K562 (cell line): ENCODE measurements around the gene ZBTB24. TPM values are rescaled to one million over a fixed set of nuclear protein-coding genes. Genes with fewer than 3 reads are reported as not detected.
A peak's percentile ranks its signal among the peaks of the same experiment; 100 is the strongest.

Source experiments
- ATAC-seq: fragments of 200-7000 bp; cut with Tn5 transposase; 3 replicates; pipeline ENCODE4 v1.9.1; 2020; ENCODE audit warnings: moderate library complexity
- BruUV-seq: library from RNA; stranded (reverse); fragments of 400-500 nt; replicated peaks from 2 replicates; lab custom pipeline; 2021; lab: Mats Ljungman, UMichigan
- CTCF ChIA-PET: fragments of 300-600 bp; formaldehyde crosslinking; extraction: SDS; loops from one replicate; lab custom pipeline; 2021; ENCODE audit warnings: low intra/inter-chr PET ratio; lab: Yijun Ruan, JAX
- POLR2A ChIA-PET: fragments of 300-600, 350-650 bp; sonication (Branson Sonifier 250); formaldehyde crosslinking; extraction: SDS; loops from one replicate; lab custom pipeline; 2021; ENCODE audit warnings: antibody characterized with exemption, inconsistent platforms; lab: Yijun Ruan, JAX
- DNase-seq, 4 experiments: peaks; one replicate each; pipeline versions ENCODE4 v3.0.0 to v3.0.0-alpha.2; 2011 to 2018; ENCODE audit warnings: low spot score in 3 of 4, mixed read lengths in 3 of 4; ENCODE audit errors: extremely low read depth in 1 of 4
- FAIRE-seq: peaks from 2 replicates; lab custom pipeline; 2011; peaks lifted over from hg19 to GRCh38; lab: Jason Lieb, UNC
- H2AFZ ChIP-seq: 2 replicates; pipeline ENCODE4 v1.6.0; 2011; ENCODE audit warnings: low read depth, low read length, control low read depth, inconsistent platforms
- H3K27ac ChIP-seq: fragments of 200-600 bp; 3 replicates; pipeline ENCODE4 v1.8.0; 2011; ENCODE audit warnings: low read depth, mild to moderate bottlenecking, control low read depth, inconsistent platforms, low read length, moderate library complexity, mixed read lengths; ENCODE audit errors: extremely low read depth
- H3K27me3 ChIP-seq, 2 experiments: fragments of 300-600 bp in 1 of 2; 2 replicates in 1 of 2; 3 replicates in 1 of 2; pipeline versions ENCODE4 v1.6.0 to v1.8.0; 2011; ENCODE audit warnings: inconsistent platforms in 2 of 2, low read length in 2 of 2, mild to moderate bottlenecking in 1 of 2, mixed read lengths in 1 of 2, moderate library complexity in 1 of 2; ENCODE audit not compliant: control insufficient read depth in 2 of 2, insufficient read depth in 2 of 2
- H3K36me3 ChIP-seq: fragments of 300-600 bp; 3 replicates; pipeline ENCODE4 v1.8.0; 2011; ENCODE audit warnings: mild to moderate bottlenecking, low read length, inconsistent platforms; ENCODE audit not compliant: control insufficient read depth, insufficient read depth
- H3K4me1 ChIP-seq, 2 experiments: fragments of 200-600 bp in 1 of 2; replicated peaks in 1 of 2; 2 replicates in 1 of 2; 3 replicates in 1 of 2; pipeline versions ENCODE4 v1.5.1 to v1.8.0; 2011; ENCODE audit warnings: inconsistent platforms in 2 of 2, low read length in 2 of 2, mild to moderate bottlenecking in 1 of 2, mixed read lengths in 1 of 2, moderate library complexity in 1 of 2; ENCODE audit not compliant: control insufficient read depth in 2 of 2, insufficient read depth in 2 of 2
- H3K4me2 ChIP-seq: 2 replicates; pipeline ENCODE4 v1.6.1; 2011; ENCODE audit warnings: low read length, control low read depth, inconsistent platforms, mixed read lengths; ENCODE audit not compliant: insufficient read depth
- H3K4me3 ChIP-seq: fragments of 200-600 bp; sonication (generic), shearing (Covaris generic); 2 replicates; pipeline ENCODE4 v1.5.1; 2016; ENCODE audit warnings: control low read depth, inconsistent platforms
- H3K79me2 ChIP-seq: fragments of 200-600 bp; 3 replicates; pipeline ENCODE4 v1.8.0; 2011; ENCODE audit warnings: low read length, inconsistent platforms; ENCODE audit not compliant: control insufficient read depth, insufficient read depth
- H3K9ac ChIP-seq, 2 experiments: 2 replicates each; pipeline versions ENCODE4 v1.6.0 to v1.6.1; 2011; ENCODE audit warnings: low read depth in 2 of 2, low read length in 2 of 2, control low read depth in 1 of 2, inconsistent platforms in 1 of 2, mild to moderate bottlenecking in 1 of 2, mixed read lengths in 1 of 2; ENCODE audit not compliant: insufficient read depth in 1 of 2
- H3K9me1 ChIP-seq: one replicate; pipeline ENCODE4 v1.6.0; 2011; ENCODE audit warnings: inconsistent platforms, mild to moderate bottlenecking, low read length, moderate library complexity; ENCODE audit not compliant: control insufficient read depth, insufficient read depth
- H3K9me3 ChIP-seq: replicated peaks from 2 replicates; pipeline ENCODE4 v1.5.1; 2011; ENCODE audit warnings: low read depth, low read length, inconsistent platforms; ENCODE audit not compliant: control insufficient read depth, insufficient read depth
- H4K20me1 ChIP-seq: replicated peaks from 2 replicates; pipeline ENCODE4 v1.6.1; 2011; ENCODE audit warnings: low read length, inconsistent platforms, mixed read lengths; ENCODE audit not compliant: control insufficient read depth, insufficient read depth
- CBX2 ChIP-seq: fragments of 200-600 bp; sonication (generic); IDR thresholded peaks from one replicate; pipeline ENCODE4 v1.6.1; 2012; ENCODE audit warnings: mild to moderate bottlenecking, low read length, inconsistent platforms; ENCODE audit not compliant: insufficient read depth, poor library complexity, severe bottlenecking
- EZH2 ChIP-seq: IDR thresholded peaks from 2 replicates; pipeline ENCODE4 v1.6.1; 2012; ENCODE audit warnings: low read depth, mild to moderate bottlenecking, inconsistent platforms, low read length, borderline replicate concordance
- GTF2E2 ChIP-seq: fragments of 200-800 bp; sonication (Bioruptor generic); IDR thresholded peaks from 2 replicates; pipeline ENCODE4 v1.6.1; 2016; ENCODE audit warnings: missing genetic modification characterization, missing compliant biosample characterization
- MCM5 ChIP-seq: fragments of 450-650 bp; IDR thresholded peaks from 2 replicates; pipeline ENCODE4 v1.6.1; 2016; ENCODE audit warnings: low read depth
- POLR3G ChIP-seq: IDR thresholded peaks from 2 replicates; pipeline ENCODE4 v1.6.1; 2011; ENCODE audit not compliant: insufficient read length, insufficient replicate concordance; ENCODE audit errors: extremely low read depth
- RBM17 ChIP-seq: fragments of 200-400 bp; formaldehyde crosslinking; IDR thresholded peaks from 2 replicates; pipeline ENCODE4 v1.6.1; 2017; ENCODE audit warnings: low read depth, mild to moderate bottlenecking, low read length, borderline replicate concordance
- SMAD2 ChIP-seq: fragments of 150-350 bp; IDR thresholded peaks from 2 replicates; pipeline ENCODE4 v1.6.1; 2014; ENCODE audit warnings: low read depth, mild to moderate bottlenecking, low read length
- SMARCC2 ChIP-seq: fragments of 450-650 bp; IDR thresholded peaks from 2 replicates; pipeline ENCODE4 v1.6.1; 2017; ENCODE audit warnings: antibody characterized with exemption, moderate library complexity, mild to moderate bottlenecking, low read depth
- SP2 ChIP-seq: IDR thresholded peaks from 2 replicates; pipeline ENCODE4 v1.6.1; 2011; ENCODE audit warnings: mild to moderate bottlenecking, low read depth, low read length, moderate library complexity; ENCODE audit not compliant: poor library complexity, severe bottlenecking; ENCODE audit errors: extremely low read depth
- STAT5B ChIP-seq: fragments of 250-450 bp; sonication (Bioruptor Pico); IDR thresholded peaks from 2 replicates; pipeline ENCODE4 v1.8.0; 2021; ENCODE audit warnings: mild to moderate bottlenecking, inconsistent platforms
- USF1 ChIP-seq: sonication (generic); formaldehyde crosslinking; IDR thresholded peaks from 2 replicates; pipeline ENCODE4 v1.9.0; 2022; ENCODE audit warnings: mild to moderate bottlenecking, missing genetic modification reagents
- ZBTB2 ChIP-seq: fragments of 450-650 bp; IDR thresholded peaks from 2 replicates; pipeline ENCODE4 v1.6.1; 2016; ENCODE audit warnings: antibody characterized with exemption
- ZNF316 ChIP-seq: fragments of 450-650 bp; IDR thresholded peaks from 2 replicates; pipeline ENCODE4 v1.6.1; 2016
- WGBS: fragments of 100-300 bp; shearing (Covaris generic); methylation state at CpG from one replicate; pipeline ENCODE4 v1.1.6; 2016; ENCODE audit warnings: low coverage, mixed read lengths; ENCODE audit not compliant: insufficient coverage; ENCODE audit errors: missing lambda C conversion rate; 5-methylcytosine and 5-hydroxymethylcytosine counted together
- in situ Hi-C: fragments of 300-500 bp; cut with MboI; formaldehyde crosslinking; loops from 4 replicates; pipeline ENCODE4 v1.15.0; 2018; ENCODE audit warnings: inconsistent platforms, mixed read lengths
- intact Hi-C: fragments of 100-400 bp; cut with micrococcal nuclease; formaldehyde crosslinking; loops from 2 replicates; pipeline ENCODE4 v1.14.2; 2022
- polyA plus RNA-seq, 8 experiments: library from polyadenylated mRNA; depleted of rRNA in 4 of 8; stranded (reverse) in 5 of 8; unstranded in 3 of 8; fragments of >200 nt; fragmentation: Nextera tagmentation in 2 of 8; fragmentation: Illumina TruSeq in 1 of 8; extraction: Ambion mirVana in 2 of 8; extraction: Trizol in 1 of 8; gene quantifications; 2 replicates each; pipeline versions ENCODE4 v1.2.1 to v1.2.3, GENCODE V29; 2011 to 2014; ENCODE audit warnings: inconsistent platforms in 1 of 8, missing spikeins in 1 of 8
- total RNA-seq, 7 experiments: library from RNA; depleted of rRNA in 6 of 7; stranded (reverse); fragments of >200 nt in 6 of 7; fragmentation: Illumina TruSeq in 2 of 7; extraction: Trizol in 2 of 7; gene quantifications; 2 replicates each; pipeline versions ENCODE4 v1.2.1 to v1.2.3, GENCODE V29; 2011 to 2021; ENCODE audit warnings: low replicate concordance in 1 of 7

The ZBTB24 gene
- total and polyA plus RNA-seq, 9 of the 15 experiments (the other 6 are each of a cell fraction or from before 2014, with no cell fraction given), result 2.0 to 16.7 (median 8.3) TPM

GRCh38 chr6:109477725-109478124 is 5.3 kb downstream of the ZBTB24 start:
- Histone ChIP-seq H3K9ac (peak overlapping the region in 1 of 2 experiments; percentile 68; a peak in 1 of 4 replicates), H4K20me1 (0 out of 2 replicates have a peak, but pooled peaks cover 3% of the 10 kb centered on the region), H3K79me2 (peaks cover 64% of the 10 kb centered on the region), H3K27ac (no peak overlapping the region), H3K4me1 (peaks cover 23 to 34% of the 10 kb centered on the region in 2 experiments), H3K9me3 (no peaks in the 10 kb centered on the region), H3K27me3 (no peaks in the 10 kb centered on the region), H3K36me3 (peaks cover 83% of the 10 kb centered on the region), H3K4me3 (no peak overlapping the region), H2AFZ (no peak overlapping the region), H3K9me1 (peaks cover 3% of the 10 kb centered on the region), H3K4me2 (no peak overlapping the region)
- in situ Hi-C loops (no loop called here), intact Hi-C loops (no loop called here)
- ATAC-seq, result peak; percentile 29
- CTCF ChIA-PET, result no interaction called here
- POLR2A ChIA-PET, result interaction anchor here (1.0 kb wide), 1 partner anchor 100 kb away, joined by 4 read pairs; no protein-coding TSS in a partner anchor
- no peak for DNase-seq
- no peak for TF ChIP-seq SP2
- no peak for TF ChIP-seq EZH2
- no peak for TF ChIP-seq USF1
- TF ChIP-seq ZBTB2, result no peak
- TF ChIP-seq POLR3G, result no peak
- no peak for TF ChIP-seq ZNF316
- no peak for TF ChIP-seq SMAD2
- no peak for TF ChIP-seq RBM17
- no peak for TF ChIP-seq STAT5B
- TF ChIP-seq CBX2, result no peak
- no peak for TF ChIP-seq MCM5
- no peak for TF ChIP-seq SMARCC2
- TF ChIP-seq GTF2E2 (tag), result no peak
- no TSS peak for BruUV-seq
- peak; percentile 35 for FAIRE-seq
- 29% methylated on average over 2 of the region's 2 CpGs for WGBS
